Activated naive CD4-positive, alpha-beta T cell treated with anti-CD3 and anti-CD28 coated beads, Interleukin-2, amount 10 ng/mL, durations not matched to agents 7 days and 5 days (primary cell): ENCODE results near the gene PDE6A.

Experiments
- CTCF ChIA-PET: fragments of 350-600 bp; sonication (Branson Sonifier 250); formaldehyde crosslinking; loops from one replicate; lab custom pipeline; 2021; ENCODE audit warnings: antibody characterized with exemption; lab: Charles Lee
- DNase-seq: peaks from one replicate; pipeline ENCODE4 v3.0.0-alpha.2; 2020
- H3K27ac Mint-ChIP-seq: one replicate; pipeline ENCODE4 v1.8.0; 2021; ENCODE audit warnings: mild to moderate bottlenecking, moderate library complexity, mixed read lengths
- H3K27me3 Mint-ChIP-seq: one replicate; pipeline ENCODE4 v1.8.0; 2021; ENCODE audit warnings: mild to moderate bottlenecking, mixed read lengths
- H3K36me3 Mint-ChIP-seq: one replicate; pipeline ENCODE4 v1.8.0; 2021; ENCODE audit warnings: mixed read lengths
- H3K4me1 Mint-ChIP-seq: one replicate; pipeline ENCODE4 v1.8.0; 2021; ENCODE audit warnings: mixed read lengths
- H3K4me3 Mint-ChIP-seq: one replicate; pipeline ENCODE4 v1.8.0; 2021; ENCODE audit warnings: mild to moderate bottlenecking, moderate library complexity, mixed read lengths
- H3K9me3 Mint-ChIP-seq: one replicate; pipeline ENCODE4 v1.8.0; 2021; ENCODE audit warnings: mixed read lengths

Gene PDE6A

GRCh38 chr5:149904977-149905376, 39.6 kb downstream of the PDE6A start:
- DNase-seq: no peak
- Mint-ChIP-seq H3K4me3 (no peak overlapping the region), H3K27ac (no peak overlapping the region), H3K4me1 (peaks cover 5% of the 10 kb centered on the region), H3K9me3 (no peaks in the 10 kb centered on the region), H3K36me3 (no peaks in the 10 kb centered on the region), H3K27me3 (peaks cover 24% of the 10 kb centered on the region)
- CTCF ChIA-PET: no interaction called here

GRCh38 chr5:149904293-149904886, 40.2 kb downstream of the PDE6A start:
- Mint-ChIP-seq H3K9me3 (no peaks in the 10 kb centered on the region), H3K27ac (no peak overlapping the region), H3K4me1 (peaks cover 5% of the 10 kb centered on the region), H3K36me3 (no peaks in the 10 kb centered on the region), H3K4me3 (no peak overlapping the region), H3K27me3 (peaks cover 23% of the 10 kb centered on the region)
- CTCF ChIA-PET: no interaction called here
- no peak for DNase-seq

DNA sequence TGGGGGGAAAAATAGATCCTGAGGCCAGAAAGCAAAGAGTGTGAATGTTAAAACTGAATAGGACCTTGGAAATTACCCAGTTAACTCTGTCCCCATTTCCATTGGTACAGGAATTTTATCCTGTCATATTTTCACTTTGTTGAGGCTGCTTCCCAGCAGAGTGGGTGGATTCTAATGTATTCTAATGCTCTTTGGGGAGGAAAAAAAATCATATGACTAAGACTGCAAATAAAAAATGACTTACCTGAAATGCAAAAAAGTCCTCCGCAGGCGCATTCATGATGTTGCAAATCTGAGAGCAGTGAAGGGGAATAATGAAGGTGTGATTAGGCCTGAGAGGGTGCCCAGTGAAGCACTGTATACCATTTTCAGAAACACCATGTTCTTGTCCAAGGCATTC, 41.2 kb downstream of the PDE6A start:
- Mint-ChIP-seq H3K4me1 (peaks cover 5% of the 10 kb centered on the region), H3K9me3 (no peaks in the 10 kb centered on the region), H3K36me3 (no peaks in the 10 kb centered on the region), H3K4me3 (no peak overlapping the region), H3K27ac (no peak overlapping the region), H3K27me3 (peaks cover 17% of the 10 kb centered on the region)
- CTCF ChIA-PET: no interaction called here
- DNase-seq: no peak

GRCh38 chr5:149902177-149902576, 42.4 kb downstream of the PDE6A start:
- CTCF ChIA-PET: no interaction called here
- DNase-seq: no peak
- Mint-ChIP-seq H3K9me3 (no peaks in the 10 kb centered on the region), H3K4me3 (no peak overlapping the region), H3K27ac (no peak overlapping the region), H3K27me3 (peaks cover 21% of the 10 kb centered on the region), H3K36me3 (no peaks in the 10 kb centered on the region), H3K4me1 (peaks cover 5% of the 10 kb centered on the region)

DNA sequence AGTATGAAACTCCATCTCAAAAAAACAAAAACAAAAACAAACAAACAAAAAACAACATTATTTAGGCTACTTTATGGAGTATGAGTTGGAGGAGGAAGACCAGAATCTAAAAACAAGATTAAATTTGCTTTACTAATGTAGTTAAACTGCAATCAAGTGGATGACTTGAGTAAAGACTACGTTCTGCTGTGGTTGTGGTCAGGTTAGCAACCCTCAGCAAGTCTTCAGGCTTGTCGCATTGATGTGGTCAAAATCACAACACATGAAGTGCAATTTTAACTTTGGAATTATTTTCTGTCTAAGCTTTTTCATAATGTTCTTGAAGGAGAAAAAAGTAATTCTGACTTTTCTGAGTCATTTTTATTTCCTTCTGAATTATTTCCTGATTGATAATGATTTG, 43.1 kb downstream of the PDE6A start:
- no peak for DNase-seq
- peaks cover 5% of the 10 kb centered on the region for H3K4me1 Mint-ChIP-seq
- H3K27ac Mint-ChIP-seq: no peak overlapping the region
- H3K27me3 Mint-ChIP-seq: peaks cover 23% of the 10 kb centered on the region
- no peaks in the 10 kb centered on the region for H3K36me3 Mint-ChIP-seq
- CTCF ChIA-PET: no interaction called here
- H3K9me3 Mint-ChIP-seq: no peaks in the 10 kb centered on the region
- H3K4me3 Mint-ChIP-seq: no peak overlapping the region

- Mint-ChIP-seq H3K36me3 (no peaks in the 10 kb centered on the region), H3K27me3 (peaks cover 24% of the 10 kb centered on the region), H3K4me1 (peaks cover 5% of the 10 kb centered on the region), H3K9me3 (no peaks in the 10 kb centered on the region), H3K4me3 (no peak overlapping the region), H3K27ac (no peak overlapping the region)
- no peak for DNase-seq
- CTCF ChIA-PET: interaction anchor here (1.0 kb wide), 1 partner anchor 47 kb away, joined by 3 read pairs; no protein-coding TSS in a partner anchor
Measured at GRCh38 chr5:149900390-149900789, 44.2 kb downstream of the PDE6A start.

DNA sequence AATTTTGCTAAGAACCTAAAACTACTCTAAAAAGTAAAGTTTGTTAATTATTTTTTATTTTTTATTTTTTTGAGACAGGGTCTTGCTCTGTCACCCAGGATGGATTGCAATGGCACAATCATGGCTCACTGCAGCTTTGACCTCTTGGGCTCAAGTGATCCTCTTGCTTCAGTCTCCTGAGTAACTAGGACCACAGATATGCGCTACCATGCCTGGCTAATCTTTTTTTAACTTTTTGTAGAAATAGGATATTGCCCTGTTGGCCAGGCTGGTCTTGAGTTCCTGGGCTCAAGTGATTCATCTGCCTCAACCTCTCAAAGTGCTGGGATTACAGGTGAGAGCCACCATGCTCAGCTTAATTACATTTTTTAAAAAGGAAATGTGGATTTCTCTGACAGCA, 45.8 kb downstream of the PDE6A start:
- CTCF ChIA-PET: no interaction called here
- no peak overlapping the region for H3K27ac Mint-ChIP-seq
- H3K4me1 Mint-ChIP-seq: peaks cover 5% of the 10 kb centered on the region
- no peaks in the 10 kb centered on the region for H3K9me3 Mint-ChIP-seq
- peaks cover 16% of the 10 kb centered on the region for H3K27me3 Mint-ChIP-seq
- DNase-seq: no peak
- H3K4me3 Mint-ChIP-seq: no peak overlapping the region
- no peaks in the 10 kb centered on the region for H3K36me3 Mint-ChIP-seq

GRCh38 chr5:149895416-149896345, 48.9 kb downstream of the PDE6A start:
- CTCF ChIA-PET: interaction anchor here (1.2 kb wide), 1 partner anchor 95 kb away, joined by 4 read pairs; no protein-coding TSS in a partner anchor
- no peak for DNase-seq
- no peaks in the 10 kb centered on the region for H3K36me3 Mint-ChIP-seq
- no peak overlapping the region for H3K4me3 Mint-ChIP-seq
- peak overlapping the region; percentile 12 for H3K27ac Mint-ChIP-seq
- peaks cover 20% of the 10 kb centered on the region for H3K27me3 Mint-ChIP-seq
- no peaks in the 10 kb centered on the region for H3K4me1 Mint-ChIP-seq
- no peaks in the 10 kb centered on the region for H3K9me3 Mint-ChIP-seq

DNA sequence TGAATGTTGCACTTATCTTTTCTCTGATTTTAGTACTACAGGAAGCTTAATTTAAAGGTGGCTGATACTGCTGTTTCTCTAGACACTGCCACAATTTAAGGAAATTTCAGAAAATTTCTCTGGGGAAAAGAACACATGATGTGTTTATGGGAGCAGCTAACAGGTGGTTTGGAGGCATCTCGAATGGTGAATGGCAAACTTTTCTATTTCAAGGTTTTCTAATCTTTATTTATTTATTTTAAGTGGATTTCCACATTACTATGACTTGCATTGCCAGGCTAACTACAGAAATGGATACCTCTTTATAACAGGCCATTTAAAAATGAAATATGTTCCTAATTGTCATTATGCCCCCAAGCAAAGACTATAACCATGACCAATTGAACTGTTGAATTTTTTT, 50.4 kb downstream of the PDE6A start:
- Mint-ChIP-seq H3K27ac (no peak overlapping the region), H3K4me1 (no peaks in the 10 kb centered on the region), H3K36me3 (no peaks in the 10 kb centered on the region), H3K9me3 (no peaks in the 10 kb centered on the region), H3K27me3 (peaks cover 20% of the 10 kb centered on the region), H3K4me3 (no peak overlapping the region)
- no peak for DNase-seq
- CTCF ChIA-PET: no interaction called here

GRCh38 chr5:149893403-149893931, 51.1 kb downstream of the PDE6A start:
- no peak overlapping the region for H3K4me3 Mint-ChIP-seq
- H3K9me3 Mint-ChIP-seq: no peaks in the 10 kb centered on the region
- no peaks in the 10 kb centered on the region for H3K36me3 Mint-ChIP-seq
- H3K4me1 Mint-ChIP-seq: no peaks in the 10 kb centered on the region
- H3K27ac Mint-ChIP-seq: no peak overlapping the region
- DNase-seq: no peak
- CTCF ChIA-PET: no interaction called here
- H3K27me3 Mint-ChIP-seq: peaks cover 20% of the 10 kb centered on the region

DNA sequence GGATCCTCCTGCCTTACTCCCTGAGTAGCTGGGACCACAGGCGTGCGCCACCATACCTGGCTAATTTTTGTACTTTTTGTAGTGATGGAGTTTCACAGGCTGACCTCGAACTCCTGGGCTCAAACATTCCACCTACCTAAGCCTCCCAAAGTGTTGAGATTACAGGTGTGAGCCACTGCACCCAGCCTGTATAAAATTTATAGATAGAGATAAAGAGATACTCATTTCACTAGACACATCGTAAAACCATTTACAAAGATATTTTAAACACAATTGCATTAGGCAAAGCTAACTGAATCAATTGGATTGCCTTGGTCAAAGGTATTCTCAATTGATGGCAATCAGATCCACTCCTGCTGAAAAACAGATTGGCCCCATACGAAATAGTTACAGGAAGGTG, 52.0 kb downstream of the PDE6A start:
- CTCF ChIA-PET: no interaction called here
- DNase-seq: no peak
- no peaks in the 10 kb centered on the region for H3K4me1 Mint-ChIP-seq
- no peak overlapping the region for H3K4me3 Mint-ChIP-seq
- no peak overlapping the region for H3K27ac Mint-ChIP-seq
- no peaks in the 10 kb centered on the region for H3K36me3 Mint-ChIP-seq
- H3K27me3 Mint-ChIP-seq: peaks cover 14% of the 10 kb centered on the region
- no peaks in the 10 kb centered on the region for H3K9me3 Mint-ChIP-seq

- peaks cover 13% of the 10 kb centered on the region for H3K27me3 Mint-ChIP-seq
- H3K4me1 Mint-ChIP-seq: no peaks in the 10 kb centered on the region
- no peak overlapping the region for H3K4me3 Mint-ChIP-seq
- CTCF ChIA-PET: no interaction called here
- H3K27ac Mint-ChIP-seq: no peak overlapping the region
- no peak for DNase-seq
- H3K36me3 Mint-ChIP-seq: no peaks in the 10 kb centered on the region
- H3K9me3 Mint-ChIP-seq: no peaks in the 10 kb centered on the region
Measured at GRCh38 chr5:149888280-149888679, 56.3 kb downstream of the PDE6A start.

DNA sequence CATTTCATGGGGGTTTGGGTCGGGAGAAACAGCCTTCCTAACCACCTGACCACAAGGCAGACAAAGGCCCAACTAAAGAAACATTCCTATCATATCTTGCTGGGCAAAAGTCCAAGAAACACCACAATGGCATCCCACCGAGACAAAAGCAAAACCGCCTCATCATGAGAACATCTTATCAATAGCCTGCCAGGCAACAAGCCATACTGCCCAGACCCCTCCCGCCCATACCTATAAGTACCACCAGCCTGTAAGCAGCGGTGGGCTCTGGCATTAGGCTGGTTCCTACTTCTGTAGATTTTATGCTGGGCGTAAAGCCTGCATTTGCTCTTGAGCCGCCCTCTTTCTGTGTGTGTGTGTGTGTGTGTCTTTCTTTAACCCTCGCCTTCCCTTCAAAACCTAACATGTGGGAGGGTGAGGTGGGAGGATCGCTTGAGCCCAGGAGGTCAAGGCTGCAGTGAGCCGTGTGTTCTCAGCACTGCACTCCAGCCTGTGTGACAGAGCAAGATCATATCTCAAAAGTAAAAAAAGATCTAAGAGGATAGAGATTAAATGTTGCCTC, 56.9 kb downstream of the PDE6A start:
- Mint-ChIP-seq H3K4me3 (no peak overlapping the region), H3K27me3 (peaks cover 9% of the 10 kb centered on the region)

DNA sequence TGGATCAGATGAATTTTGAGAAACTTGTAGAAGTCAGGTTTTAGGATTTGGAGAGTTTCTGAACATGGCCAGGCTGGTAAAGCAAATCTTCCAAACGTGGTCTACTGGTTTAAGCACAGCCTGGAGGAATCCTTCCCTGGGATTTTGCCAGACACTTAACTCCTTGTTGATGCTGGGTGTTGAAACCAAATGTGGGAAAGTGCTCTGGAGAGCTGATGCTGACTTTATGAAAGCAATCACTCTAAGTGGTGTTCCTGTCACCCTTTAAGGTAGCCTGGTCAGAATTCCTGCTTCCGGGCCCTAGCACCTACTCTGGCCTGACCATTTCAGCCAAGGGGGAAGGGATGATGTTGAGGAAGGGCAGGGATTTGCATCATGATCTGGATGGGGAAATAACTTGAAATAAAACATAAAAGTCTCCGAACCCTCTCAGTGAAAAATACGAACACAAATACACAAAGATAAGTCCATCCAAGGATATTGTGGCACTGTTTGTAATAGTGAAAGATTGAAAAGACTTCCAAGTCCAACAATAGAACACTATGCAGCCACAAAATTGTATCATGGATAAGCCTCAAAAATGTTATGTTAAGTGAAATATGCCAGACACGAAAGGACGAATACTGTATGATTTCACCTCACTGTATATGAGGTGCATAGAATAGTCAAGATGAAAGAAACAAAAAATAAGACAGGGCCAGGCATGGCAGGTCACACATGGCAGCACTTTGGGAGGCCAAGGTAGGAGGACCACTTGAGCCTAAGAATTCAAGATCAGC, 57.7 kb downstream of the PDE6A start:
- H3K27ac Mint-ChIP-seq: no peak overlapping the region
- no peaks in the 10 kb centered on the region for H3K36me3 Mint-ChIP-seq
- peaks cover 5% of the 10 kb centered on the region for H3K27me3 Mint-ChIP-seq
- H3K9me3 Mint-ChIP-seq: no peaks in the 10 kb centered on the region
- DNase-seq: no peak
- CTCF ChIA-PET: no interaction called here
- no peaks in the 10 kb centered on the region for H3K4me1 Mint-ChIP-seq
- no peak overlapping the region for H3K4me3 Mint-ChIP-seq

More for the DNA sequence above, 56.9 kb downstream of the PDE6A start:
- DNase-seq: no peak
- H3K9me3 Mint-ChIP-seq: no peaks in the 10 kb centered on the region
- CTCF ChIA-PET: no interaction called here
- no peak overlapping the region for H3K27ac Mint-ChIP-seq
- no peaks in the 10 kb centered on the region for H3K36me3 Mint-ChIP-seq
- no peaks in the 10 kb centered on the region for H3K4me1 Mint-ChIP-seq
